ENCODE results near the gene ELL2. TPM values are rescaled to one million over a fixed set of nuclear protein-coding genes. Genes with fewer than 3 reads are reported as not detected.

ELL2 gene
- total and polyA plus RNA-seq, 2 of the 13 experiments (the other 11 are each of a cell fraction or from before 2014, with no cell fraction given), result 78.9 to 97.1 TPM

DNA sequence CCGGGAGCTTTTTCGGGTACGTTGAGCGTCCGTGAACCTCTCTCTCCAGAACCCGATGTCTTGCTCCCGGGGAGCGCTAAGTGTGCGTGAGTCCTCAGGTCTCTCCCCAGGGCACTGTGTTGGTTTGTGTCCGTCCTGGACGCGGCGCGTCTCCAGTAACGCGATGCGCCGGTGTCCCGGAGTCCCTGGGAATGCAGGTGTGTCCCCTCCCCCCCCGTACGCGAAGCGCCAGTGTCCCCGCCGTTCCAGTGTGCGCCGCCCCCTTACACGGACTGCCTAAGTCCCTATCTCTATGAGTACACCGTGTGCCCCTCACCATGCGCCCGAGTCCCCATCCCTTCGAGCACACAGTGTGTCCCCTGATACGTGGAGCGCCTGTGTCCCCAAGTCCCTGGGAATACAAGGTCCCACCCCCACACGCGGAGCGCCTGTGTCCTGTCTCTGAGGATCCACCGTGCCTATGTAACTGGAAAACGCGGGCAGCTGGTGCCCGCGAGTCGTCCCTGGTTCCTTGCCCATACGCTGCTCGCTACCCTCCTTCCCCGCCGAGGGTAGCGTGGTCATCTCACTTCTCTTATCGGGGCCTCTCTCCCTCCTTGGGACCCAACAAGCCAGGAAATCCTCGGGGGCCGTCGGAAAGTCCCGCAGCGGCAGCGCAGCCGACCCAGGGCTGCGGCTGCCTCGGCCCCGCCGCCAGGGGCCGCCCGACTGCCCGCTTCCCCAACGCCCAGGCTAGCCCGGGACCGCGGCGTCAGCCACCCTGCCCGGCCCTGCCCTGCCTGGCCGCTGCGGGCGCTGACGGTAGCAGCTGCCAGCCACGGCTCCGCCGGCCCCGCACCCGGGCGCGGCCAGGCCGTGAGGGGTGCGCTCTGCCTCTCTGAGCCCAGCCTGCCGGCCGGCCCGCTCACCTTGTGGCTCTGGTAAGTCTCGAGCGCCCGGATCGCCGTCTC, 709 bp downstream of the ELL2 start (continued):
- TF ChIP-seq, protein P1, sequence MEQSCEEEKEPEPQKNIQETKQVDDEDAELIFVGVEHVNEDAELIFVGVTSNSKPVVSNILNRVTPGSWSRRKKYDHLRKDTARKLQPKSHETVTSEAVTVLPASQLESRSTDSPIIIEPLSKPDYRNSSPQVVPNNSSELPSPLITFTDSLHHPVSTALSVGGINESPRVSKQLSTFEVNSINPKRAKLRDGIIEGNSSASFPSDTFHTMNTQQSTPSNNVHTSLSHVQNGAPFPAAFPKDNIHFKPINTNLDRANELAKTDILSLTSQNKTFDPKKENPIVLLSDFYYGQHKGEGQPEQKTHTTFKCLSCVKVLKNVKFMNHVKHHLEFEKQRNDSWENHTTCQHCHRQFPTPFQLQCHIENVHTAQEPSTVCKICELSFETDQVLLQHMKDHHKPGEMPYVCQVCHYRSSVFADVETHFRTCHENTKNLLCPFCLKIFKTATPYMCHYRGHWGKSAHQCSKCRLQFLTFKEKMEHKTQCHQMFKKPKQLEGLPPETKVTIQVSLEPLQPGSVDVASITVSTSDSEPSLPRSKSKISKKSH (CRISPR knock-in tag; IDR thresholded peaks at IDR 0.05; ENCODE audit: borderline replicate concordance), result 0 out of 2 replicates have a peak, but pooled peaks have one; percentile 31
- no peak; the same call in 1 of the 2 replicates for TF ChIP-seq ZNF790 (CRISPR knock-in tag; IDR thresholded peaks at IDR 0.05; ENCODE audit: borderline replicate concordance)
- TF ChIP-seq, protein P2, sequence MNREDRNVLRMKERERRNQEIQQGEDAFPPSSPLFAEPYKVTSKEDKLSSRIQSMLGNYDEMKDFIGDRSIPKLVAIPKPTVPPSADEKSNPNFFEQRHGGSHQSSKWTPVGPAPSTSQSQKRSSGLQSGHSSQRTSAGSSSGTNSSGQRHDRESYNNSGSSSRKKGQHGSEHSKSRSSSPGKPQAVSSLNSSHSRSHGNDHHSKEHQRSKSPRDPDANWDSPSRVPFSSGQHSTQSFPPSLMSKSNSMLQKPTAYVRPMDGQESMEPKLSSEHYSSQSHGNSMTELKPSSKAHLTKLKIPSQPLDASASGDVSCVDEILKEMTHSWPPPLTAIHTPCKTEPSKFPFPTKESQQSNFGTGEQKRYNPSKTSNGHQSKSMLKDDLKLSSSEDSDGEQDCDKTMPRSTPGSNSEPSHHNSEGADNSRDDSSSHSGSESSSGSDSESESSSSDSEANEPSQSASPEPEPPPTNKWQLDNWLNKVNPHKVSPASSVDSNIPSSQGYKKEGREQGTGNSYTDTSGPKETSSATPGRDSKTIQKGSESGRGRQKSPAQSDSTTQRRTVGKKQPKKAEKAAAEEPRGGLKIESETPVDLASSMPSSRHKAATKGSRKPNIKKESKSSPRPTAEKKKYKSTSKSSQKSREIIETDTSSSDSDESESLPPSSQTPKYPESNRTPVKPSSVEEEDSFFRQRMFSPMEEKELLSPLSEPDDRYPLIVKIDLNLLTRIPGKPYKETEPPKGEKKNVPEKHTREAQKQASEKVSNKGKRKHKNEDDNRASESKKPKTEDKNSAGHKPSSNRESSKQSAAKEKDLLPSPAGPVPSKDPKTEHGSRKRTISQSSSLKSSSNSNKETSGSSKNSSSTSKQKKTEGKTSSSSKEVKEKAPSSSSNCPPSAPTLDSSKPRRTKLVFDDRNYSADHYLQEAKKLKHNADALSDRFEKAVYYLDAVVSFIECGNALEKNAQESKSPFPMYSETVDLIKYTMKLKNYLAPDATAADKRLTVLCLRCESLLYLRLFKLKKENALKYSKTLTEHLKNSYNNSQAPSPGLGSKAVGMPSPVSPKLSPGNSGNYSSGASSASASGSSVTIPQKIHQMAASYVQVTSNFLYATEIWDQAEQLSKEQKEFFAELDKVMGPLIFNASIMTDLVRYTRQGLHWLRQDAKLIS (CRISPR knock-in tag; IDR thresholded peaks at IDR 0.05), result peak; percentile 74; the same call in 1 of the 2 replicates
- TF ChIP-seq ZFP90 (CRISPR knock-in tag; IDR thresholded peaks at IDR 0.05; ENCODE audit: borderline replicate concordance), result no peak
- no peak for TF ChIP-seq NFKBIZ (CRISPR knock-in tag; IDR thresholded peaks at IDR 0.05)
- peak; percentile 48; the same call in 1 of the 2 replicates for TF ChIP-seq MEIS2 (CRISPR knock-in tag; IDR thresholded peaks at IDR 0.05)
- TF ChIP-seq, protein P3, sequence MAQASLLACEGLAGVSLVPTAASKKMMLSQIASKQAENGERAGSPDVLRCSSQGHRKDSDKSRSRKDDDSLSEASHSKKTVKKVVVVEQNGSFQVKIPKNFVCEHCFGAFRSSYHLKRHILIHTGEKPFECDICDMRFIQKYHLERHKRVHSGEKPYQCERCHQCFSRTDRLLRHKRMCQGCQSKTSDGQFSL (CRISPR knock-in tag; IDR thresholded peaks at IDR 0.05), result no peak
- TF ChIP-seq, protein P4, sequence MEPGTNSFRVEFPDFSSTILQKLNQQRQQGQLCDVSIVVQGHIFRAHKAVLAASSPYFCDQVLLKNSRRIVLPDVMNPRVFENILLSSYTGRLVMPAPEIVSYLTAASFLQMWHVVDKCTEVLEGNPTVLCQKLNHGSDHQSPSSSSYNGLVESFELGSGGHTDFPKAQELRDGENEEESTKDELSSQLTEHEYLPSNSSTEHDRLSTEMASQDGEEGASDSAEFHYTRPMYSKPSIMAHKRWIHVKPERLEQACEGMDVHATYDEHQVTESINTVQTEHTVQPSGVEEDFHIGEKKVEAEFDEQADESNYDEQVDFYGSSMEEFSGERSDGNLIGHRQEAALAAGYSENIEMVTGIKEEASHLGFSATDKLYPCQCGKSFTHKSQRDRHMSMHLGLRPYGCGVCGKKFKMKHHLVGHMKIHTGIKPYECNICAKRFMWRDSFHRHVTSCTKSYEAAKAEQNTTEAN (CRISPR knock-in tag; conservative IDR thresholded peaks at IDR 0.05), result peak; percentile 52
- TF ChIP-seq HNRNPL (IDR thresholded peaks at IDR 0.05; ENCODE audit: low read depth, low read length), result peak; percentile 30; the same call in 1 of the 2 replicates
- TF ChIP-seq GFI1 (CRISPR knock-in tag; IDR thresholded peaks at IDR 0.05; ENCODE audit: borderline replicate concordance), result no peak
- no peak for TF ChIP-seq ZNF180 (CRISPR knock-in tag; IDR thresholded peaks at IDR 0.05; ENCODE audit: borderline replicate concordance, low read depth)
- TF ChIP-seq CREM (IDR thresholded peaks at IDR 0.05), result 0 out of 2 replicates have a peak, but pooled peaks have one; percentile 8
- TF ChIP-seq CREM (CRISPR knock-in tag; IDR thresholded peaks at IDR 0.05), result no peak
- 0 out of 2 replicates have a peak, but pooled peaks have one; percentile 38 for TF ChIP-seq ZNF724P (CRISPR knock-in tag; IDR thresholded peaks at IDR 0.05; ENCODE audit: borderline replicate concordance)
- TF ChIP-seq ZNF430 (CRISPR knock-in tag; IDR thresholded peaks at IDR 0.05), result no peak; the same call in 1 of the 2 replicates
- TF ChIP-seq ZNF232 (CRISPR knock-in tag; IDR thresholded peaks at IDR 0.05; ENCODE audit: borderline replicate concordance), result 0 out of 2 replicates have a peak, but pooled peaks have one; percentile 31
- no peak for TF ChIP-seq SIX4 (CRISPR knock-in tag; IDR thresholded peaks at IDR 0.05)

Data from HepG2 (cell line).